H1 (cell line): ENCODE measurements around the gene NDUFS3. TPM values are rescaled to one million over a fixed set of nuclear protein-coding genes. Genes with fewer than 3 reads are reported as not detected.

Experiments used
- CTCF ChIA-PET: fragments of 300-600 bp; sonication (Branson Sonifier 250); formaldehyde crosslinking; loops from one replicate; lab custom pipeline; 2021; ENCODE audit not compliant: partially characterized antibody; lab: Charles Lee
- POLR2A ChIA-PET: fragments of 300-600 bp; sonication (Branson Sonifier 250); formaldehyde crosslinking; loops from one replicate; lab custom pipeline; 2021; ENCODE audit warnings: inconsistent platforms; ENCODE audit not compliant: partially characterized antibody; lab: Charles Lee
- DNase-seq, 2 experiments: peaks; one replicate each; pipeline versions ENCODE4 v3.0.0 to v3.0.0-alpha.2; 2010 to 2022; ENCODE audit warnings: low spot score in 2 of 2, low read depth in 1 of 2, mixed read lengths in 1 of 2
- FAIRE-seq: peaks from 2 replicates; lab custom pipeline; 2011; peaks lifted over from hg19 to GRCh38; lab: Jason Lieb, UNC
- H2AFZ ChIP-seq: 2 replicates; pipeline ENCODE4 v1.8.1; 2012; ENCODE audit warnings: low read length, inconsistent platforms
- H2AK5ac ChIP-seq: 2 replicates; pipeline ENCODE4 v1.6.1; 2013; ENCODE audit warnings: low read depth, low read length
- H2BK120ac ChIP-seq: replicated peaks from 2 replicates; pipeline ENCODE3; 2013; ENCODE audit warnings: low read depth, low read length, inconsistent platforms
- H2BK12ac ChIP-seq: 2 replicates; pipeline ENCODE4 v1.6.1; 2013; ENCODE audit warnings: low read depth, low read length
- H2BK15ac ChIP-seq: 2 replicates; pipeline ENCODE4 v1.6.1; 2013; ENCODE audit warnings: low read length
- H2BK20ac ChIP-seq: 2 replicates; pipeline ENCODE4 v1.6.1; 2013; ENCODE audit warnings: low read length
- H2BK5ac ChIP-seq: 2 replicates; pipeline ENCODE4 v1.6.1; 2013; ENCODE audit warnings: low read depth, low read length
- H3K14ac ChIP-seq: 2 replicates; pipeline ENCODE4 v1.6.1; 2013; ENCODE audit warnings: inconsistent platforms; ENCODE audit not compliant: insufficient read length
- H3K18ac ChIP-seq: 2 replicates; pipeline ENCODE4 v1.6.1; 2013; ENCODE audit warnings: low read length; ENCODE audit errors: extremely low read depth
- H3K23ac ChIP-seq: 2 replicates; pipeline ENCODE4 v1.6.1; 2013; ENCODE audit warnings: inconsistent platforms; ENCODE audit not compliant: insufficient read length
- H3K23me2 ChIP-seq: 2 replicates; pipeline ENCODE4 v1.6.1; 2013; ENCODE audit warnings: low read depth, low read length
- H3K27ac ChIP-seq: 2 replicates; pipeline ENCODE4 v1.6.1; 2011; ENCODE audit warnings: low read depth, low read length, inconsistent platforms
- H3K27me3 ChIP-seq, 4 experiments: replicated peaks in 1 of 4; 1 replicate in 1 of 4; 2 replicates in 3 of 4; pipeline versions ENCODE4 v1.6.1 to v1.8.1; 2011 to 2013; ENCODE audit warnings: low read length in 3 of 4, mild to moderate bottlenecking in 3 of 4, inconsistent platforms in 2 of 4, mixed read lengths in 2 of 4, moderate library complexity in 1 of 4; ENCODE audit not compliant: control insufficient read depth in 3 of 4, insufficient read depth in 3 of 4; ENCODE audit errors: extremely low read depth in 1 of 4
- H3K36me3 ChIP-seq, 4 experiments: 2 replicates each; pipeline versions ENCODE4 v1.6.1 to v1.8.1; 2011 to 2013; ENCODE audit warnings: mild to moderate bottlenecking in 4 of 4, low read length in 3 of 4, moderate library complexity in 2 of 4, control low read depth in 1 of 4, inconsistent platforms in 1 of 4; ENCODE audit not compliant: insufficient read depth in 4 of 4, control insufficient read depth in 2 of 4
- H3K4ac ChIP-seq: replicated peaks from 2 replicates; pipeline ENCODE3; 2013; ENCODE audit warnings: low read length, low read depth, mixed read lengths, inconsistent platforms; ENCODE audit not compliant: insufficient read length
- H3K4me1 ChIP-seq, 4 experiments: replicated peaks in 1 of 4; 1 replicate in 1 of 4; 2 replicates in 3 of 4; pipeline versions ENCODE4 v1.6.1 to v1.8.1; 2011 to 2013; ENCODE audit warnings: low read length in 3 of 4, inconsistent platforms in 2 of 4, mixed read lengths in 1 of 4; ENCODE audit not compliant: insufficient read depth in 4 of 4, control insufficient read depth in 3 of 4
- H3K4me2 ChIP-seq, 2 experiments: 2 replicates each; pipeline versions ENCODE4 v1.6.1 to v1.8.1; 2011 to 2013; ENCODE audit warnings: low read depth in 2 of 2, low read length in 2 of 2, control low read depth in 1 of 2, inconsistent platforms in 1 of 2, mild to moderate bottlenecking in 1 of 2; ENCODE audit not compliant: insufficient read depth in 1 of 2
- H3K4me3 ChIP-seq, 4 experiments: fragments of 200-600, 300-600 bp in 1 of 4; sonication (generic), shearing (Covaris generic), sonication (Bioruptor Twin) in 1 of 4; 2 replicates each; pipeline versions ENCODE4 v1.5.1 to v1.8.1; 2011 to 2016; ENCODE audit warnings: low read length in 4 of 4, low read depth in 3 of 4, control low read depth in 2 of 4, inconsistent platforms in 2 of 4, mild to moderate bottlenecking in 2 of 4, mixed read lengths in 1 of 4, moderate library complexity in 1 of 4; ENCODE audit not compliant: insufficient read depth in 2 of 4; ENCODE audit errors: extremely low read depth in 1 of 4
- H3K56ac ChIP-seq: replicated peaks from 2 replicates; pipeline ENCODE3; 2013; ENCODE audit warnings: low read depth, mild to moderate bottlenecking, mixed read lengths, low read length, inconsistent platforms; ENCODE audit not compliant: insufficient read length
- H3K79me1 ChIP-seq: 2 replicates; pipeline ENCODE4 v1.6.1; 2013; ENCODE audit warnings: low read depth, low read length, control low read depth
- H3K79me2 ChIP-seq, 2 experiments: 2 replicates each; pipeline versions ENCODE4 v1.6.1 to v1.8.1; 2012 to 2013; ENCODE audit warnings: low read length in 2 of 2, mild to moderate bottlenecking in 2 of 2, inconsistent platforms in 1 of 2; ENCODE audit not compliant: insufficient read depth in 2 of 2, control insufficient read depth in 1 of 2
- H3K9ac ChIP-seq, 4 experiments: replicated peaks in 1 of 4; 1 replicate in 1 of 4; 2 replicates in 3 of 4; pipeline versions ENCODE4 v1.6.1 to v1.8.1; 2011 to 2013; ENCODE audit warnings: low read depth in 3 of 4, low read length in 3 of 4, control low read depth in 2 of 4, mild to moderate bottlenecking in 2 of 4, moderate library complexity in 2 of 4, inconsistent platforms in 1 of 4; ENCODE audit errors: extremely low read depth in 1 of 4
- H3K9me3 ChIP-seq, 2 experiments: 2 replicates each; pipeline versions ENCODE4 v1.6.1 to v1.8.1; 2012 to 2013; ENCODE audit warnings: mild to moderate bottlenecking in 2 of 2, moderate library complexity in 2 of 2, control low read depth in 1 of 2, inconsistent platforms in 1 of 2, low read depth in 1 of 2, low read length in 1 of 2, mixed read lengths in 1 of 2; ENCODE audit not compliant: insufficient read depth in 2 of 2
- H4K20me1 ChIP-seq, 2 experiments: replicated peaks in 1 of 2; 2 replicates each; pipeline versions ENCODE3 to v1.8.1; 2011 to 2013; ENCODE audit warnings: inconsistent platforms in 2 of 2, low read length in 2 of 2, mild to moderate bottlenecking in 1 of 2; ENCODE audit not compliant: insufficient read depth in 2 of 2, control insufficient read depth in 1 of 2
- H4K5ac ChIP-seq: 2 replicates; pipeline ENCODE4 v1.6.1; 2013; ENCODE audit warnings: low read length, low read depth, mixed read lengths, inconsistent platforms; ENCODE audit not compliant: insufficient read length
- H4K8ac ChIP-seq: 2 replicates; pipeline ENCODE4 v1.8.0; 2013; ENCODE audit warnings: mild to moderate bottlenecking, moderate library complexity, low read length, inconsistent platforms; ENCODE audit not compliant: insufficient read depth; ENCODE audit errors: extremely low read depth
- H4K91ac ChIP-seq: replicated peaks from 2 replicates; pipeline ENCODE3; 2013; ENCODE audit warnings: low read length, mixed read lengths, inconsistent platforms; ENCODE audit not compliant: insufficient read length
- CHD1 ChIP-seq: IDR thresholded peaks from 2 replicates; pipeline ENCODE4 v1.6.1; 2012; ENCODE audit warnings: low read depth, low read length, improper control_type of control experiment
- FOSL1 ChIP-seq: IDR thresholded peaks from 2 replicates; pipeline ENCODE4 v1.6.1; 2011; ENCODE audit warnings: mild to moderate bottlenecking, low read depth, low read length, moderate library complexity; ENCODE audit not compliant: insufficient read depth
- JUND ChIP-seq: IDR thresholded peaks from 2 replicates; pipeline ENCODE4 v1.6.1; 2011; ENCODE audit warnings: mild to moderate bottlenecking, improper control_type of control experiment, low read length
- KDM1A ChIP-seq: fragments of 200-600, 300-600 bp; sonication (generic); IDR thresholded peaks from 2 replicates; pipeline ENCODE4 v1.7.1; 2016; ENCODE audit warnings: mild to moderate bottlenecking, low read length, borderline replicate concordance
- POLR2A ChIP-seq, 2 experiments: IDR thresholded peaks; 1 replicate in 1 of 2; 2 replicates in 1 of 2; pipeline ENCODE4 v1.6.1; 2011; ENCODE audit warnings: low read depth in 2 of 2, low read length in 2 of 2, mild to moderate bottlenecking in 2 of 2; ENCODE audit errors: control extremely low read depth in 1 of 2
- POLR2AphosphoS5 ChIP-seq: IDR thresholded peaks from 2 replicates; pipeline ENCODE4 v1.6.1; 2011; ENCODE audit warnings: low read depth, low read length
- RBBP5 ChIP-seq: IDR thresholded peaks from 2 replicates; pipeline ENCODE4 v1.7.1; 2012; ENCODE audit warnings: low read depth, mild to moderate bottlenecking, inconsistent platforms, low read length, moderate library complexity, borderline replicate concordance
- RXRA ChIP-seq: IDR thresholded peaks from 2 replicates; pipeline ENCODE4 v1.6.1; 2011; ENCODE audit warnings: low read depth, mild to moderate bottlenecking, low read length, moderate library complexity; ENCODE audit not compliant: insufficient read depth
- SAP30 ChIP-seq: fragments of 300-600 bp; sonication (generic); IDR thresholded peaks from 2 replicates; pipeline ENCODE4 v1.7.1; 2012; ENCODE audit warnings: low read length, moderate library complexity, mild to moderate bottlenecking, inconsistent platforms; ENCODE audit not compliant: insufficient read depth, insufficient replicate concordance
- SIN3A ChIP-seq, 2 experiments: IDR thresholded peaks in 1 of 2; conservative IDR thresholded peaks in 1 of 2; 2 replicates each; pipeline ENCODE4 v1.6.1; 2011 to 2012; ENCODE audit warnings: low read length in 2 of 2, improper control_type of control experiment in 1 of 2, low read depth in 1 of 2, mild to moderate bottlenecking in 1 of 2
- SIX5 ChIP-seq: IDR thresholded peaks from 2 replicates; pipeline ENCODE4 v1.6.1; 2011; ENCODE audit warnings: mild to moderate bottlenecking, low read depth, low read length
- SP4 ChIP-seq: IDR thresholded peaks from 2 replicates; pipeline ENCODE4 v1.6.1; 2012; ENCODE audit warnings: low read length, inconsistent platforms
- SRF ChIP-seq: IDR thresholded peaks from 2 replicates; pipeline ENCODE4 v1.6.1; 2011; ENCODE audit warnings: mild to moderate bottlenecking, low read depth, low read length, moderate library complexity
- USF2 ChIP-seq: IDR thresholded peaks from 2 replicates; pipeline ENCODE4 v1.6.1; 2011; ENCODE audit warnings: low read length, improper control_type of control experiment
- WGBS, 2 experiments: shearing (Covaris generic) in 1 of 2; methylation state at CpG; one replicate each; pipeline versions ENCODE4 v1.1.6 to v1.1.7; 2013 to 2015; ENCODE audit warnings: low lambda C conversion rate in 2 of 2, mixed read lengths in 2 of 2, inconsistent platforms in 1 of 2, low coverage in 1 of 2, missing lambda C conversion rate in 1 of 2; ENCODE audit not compliant: insufficient replicate concordance in 2 of 2, insufficient coverage in 1 of 2, insufficient read length in 1 of 2; ENCODE audit errors: extremely low coverage in 1 of 2, missing lambda C conversion rate in 1 of 2; 5-methylcytosine and 5-hydroxymethylcytosine counted together
- polyA plus RNA-seq, 7 experiments: library from polyadenylated mRNA; depleted of rRNA in 3 of 7; stranded (reverse) in 5 of 7; unstranded in 2 of 7; fragments of >200 nt in 5 of 7; fragments of 200-250 nt in 2 of 7; gene quantifications; 1 replicate in 5 of 7; 2 replicates in 1 of 7; 4 replicates in 1 of 7; pipeline versions ENCODE4 v1.2.1 to v1.2.3, GENCODE V29; 2011 to 2013; ENCODE audit warnings: missing spikeins in 2 of 7, mixed read lengths in 2 of 7
- total RNA-seq: library from RNA; stranded (reverse); fragmentation: NEBNext Ultra II Directional; extraction: Animal tissue kit (Norgen Biotek cat#: 25700); gene quantifications from 2 replicates; pipeline ENCODE4 v1.2.1, GENCODE V29; 2021

NDUFS3 gene
- total and polyA plus RNA-seq, 2 of the 8 experiments (the other 6 are each of a cell fraction or from before 2014, with no cell fraction given): 135 to 241 TPM

GRCh38 chr11:47628026-47628425 is 49.2 kb downstream of the NDUFS3 start:
- Histone ChIP-seq H2BK5ac (no peak overlapping the region), H3K23ac (no peak overlapping the region), H2BK12ac (no peak overlapping the region), H2AFZ (no peak overlapping the region), H3K56ac (no peak overlapping the region), H3K79me1 (no peaks in the 10 kb centered on the region), H2AK5ac (no peak overlapping the region), H3K4me2 (no peak overlapping the region), H4K8ac (no peak overlapping the region), H3K79me2 (no peaks in the 10 kb centered on the region), H3K14ac (no peak overlapping the region), H4K91ac (no peak overlapping the region), H2BK20ac (no peak overlapping the region), H3K27me3 (no peaks in the 10 kb centered on the region), H3K4me3 (no peak overlapping the region), H3K9me3 (no peaks in the 10 kb centered on the region), H3K36me3 (peaks cover 6 to 73% (median 50%) of the 10 kb centered on the region in 4 experiments; a peak in 7 of 8 replicates), H3K4me1 (no peaks in the 10 kb centered on the region), H4K5ac (no peak overlapping the region), H4K20me1 (peaks cover 0 to 1% of the 10 kb centered on the region in 2 experiments), H3K4ac (no peak overlapping the region), H2BK120ac (no peak overlapping the region), H3K23me2 (no peaks in the 10 kb centered on the region), H3K27ac (no peak overlapping the region), H3K9ac (no peak overlapping the region), H3K18ac (no peak overlapping the region), H2BK15ac (no peak overlapping the region)
- ChIA-PET CTCF (interaction anchor here (0.5 to 2.2 kb wide), 4 partner anchors 11 to 1000 kb away, joined by 3 to 6 read pairs (median 5); no protein-coding TSS in a partner anchor), POLR2A (interaction anchor here (0.6 to 1.1 kb wide), 2 partner anchors 9 to 15 kb away, joined by 3 read pairs; no protein-coding TSS in a partner anchor)
- 87% methylated on average over 4 of the region's 4 CpGs; no CpG with 5 or more reads in 1 of the 2 experiments for WGBS, 2 experiments
- FAIRE-seq: no peak
- no peak for DNase-seq
- TF ChIP-seq RXRA: no peak
- TF ChIP-seq RBBP5: no peak
- no peak for TF ChIP-seq POLR2A (IDR thresholded peaks at IDR 0.05; ENCODE audit: control extremely low read depth in 1 of 2, low read depth in 2 of 2, low read length in 2 of 2)
- TF ChIP-seq SP4: no peak
- no peak for TF ChIP-seq CHD1
- no peak for TF ChIP-seq JUND
- no peak for TF ChIP-seq KDM1A
- no peak for TF ChIP-seq SIX5
- no peak for TF ChIP-seq POLR2AphosphoS5
- TF ChIP-seq SAP30: no peak
- TF ChIP-seq USF2: no peak
- TF ChIP-seq SRF: no peak
- TF ChIP-seq SIN3A (conservative IDR thresholded peaks at IDR 0.05 in 1 of 2, IDR thresholded peaks at IDR 0.05 in 1 of 2; ENCODE audit: low read depth in 1 of 2, low read length in 2 of 2): no peak
- TF ChIP-seq FOSL1: no peak
